Right cardiac atrium (tissue), 5 donors: ENCODE measurements around the gene MOCS3. TPM values are rescaled to one million over a fixed set of nuclear protein-coding genes. Genes with fewer than 3 reads are reported as not detected.
A peak's percentile ranks its signal among the peaks of the same experiment; 100 is the strongest.

Experiments used
- ATAC-seq, 2 donors: fragments of 200-7000 bp; cut with Tn5 transposase; one replicate each; pipeline versions ENCODE4 v1.8.0 to v1.9.1; 2020; ENCODE audit warnings: moderate library complexity in 2 of 2, mild to moderate bottlenecking in 1 of 2
- DNase-seq, 3 donors: peaks; one replicate each; pipeline ENCODE4 v3.0.0-alpha.2; 2020
- H3K27ac ChIP-seq: one replicate; pipeline ENCODE4 v1.5.1; 2013; ENCODE audit warnings: mild to moderate bottlenecking, low read length, control low read depth, moderate library complexity
- H3K27me3 ChIP-seq: one replicate; pipeline ENCODE4 v1.6.1; 2013; ENCODE audit not compliant: control insufficient read depth, insufficient read depth
- H3K4me1 ChIP-seq: one replicate; pipeline ENCODE4 v1.6.1; 2013; ENCODE audit warnings: low read length; ENCODE audit not compliant: control insufficient read depth, insufficient read depth
- H3K4me3 ChIP-seq: one replicate; pipeline ENCODE4 v1.5.1; 2013; ENCODE audit warnings: low read length, control low read depth
- H3K9me3 ChIP-seq: one replicate; pipeline ENCODE4 v1.6.1; 2013; ENCODE audit warnings: low read length; ENCODE audit not compliant: control insufficient read depth
- WGBS: extraction: QIAGEN DNeasy Blood & Tissue Kit; methylation state at CpG from one replicate; pipeline ENCODE4 v1.1.7; 2013; 5-methylcytosine and 5-hydroxymethylcytosine counted together
- intact Hi-C, 4 donors: fragments of 100-400 bp; cut with DNase I; formaldehyde crosslinking; loops; one replicate each; pipeline versions ENCODE4 v1.11.0 to v1.14.0; 2022 to 2023
- polyA plus RNA-seq: library from polyadenylated mRNA; stranded (reverse); fragments of 200-250 nt; gene quantifications from one replicate; pipeline ENCODE4 v1.2.3, GENCODE V29; 2013
- total RNA-seq, 4 donors: library from RNA; stranded (reverse); fragmentation: NEBNext Ultra II Directional; extraction: Animal tissue kit (Norgen Biotek cat#: 25700); gene quantifications; one replicate each; pipeline ENCODE4 v1.2.1, GENCODE V29; 2021
- donor health status: healthy with polysubstance abuse.
- donor health status: DM: no; HTN: yes; CAD: no.
- donor health status: DM: no; HTN: no; CAD: no.
- donor health status: DM: no; HTN: yes; CAD: no; lungs with severe emphysema.
- donor health status: DM: yes; HTN: yes; CAD: no.

The MOCS3 gene
- total and polyA plus RNA-seq, 5 donors: 1.7 to 3.1 (median 2.9) TPM

DNA sequence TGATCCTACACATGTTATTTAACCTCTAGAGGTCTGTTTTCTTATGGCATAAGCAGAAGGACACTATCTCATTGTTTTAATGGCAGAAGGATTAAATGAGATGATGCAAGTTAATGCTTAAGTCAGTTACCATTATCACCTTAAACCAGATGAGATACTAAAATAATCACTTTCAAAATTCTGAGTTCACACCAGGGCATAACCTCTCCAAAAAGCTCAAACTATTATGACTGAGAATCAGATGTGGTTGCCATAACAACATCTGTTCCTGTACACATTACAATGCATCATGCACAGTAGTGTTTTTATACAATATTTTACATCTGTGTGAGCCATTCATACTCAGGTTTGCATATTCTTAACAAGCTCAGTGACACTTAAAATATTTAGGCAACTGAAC, 37.6 kb upstream of the MOCS3 start:
- Histone ChIP-seq H3K4me1 (peaks cover 8% of the 10 kb centered on the region), H3K4me3 (no peak overlapping the region), H3K27me3 (no peaks in the 10 kb centered on the region), H3K9me3 (no peaks in the 10 kb centered on the region), H3K27ac (no peak overlapping the region)
- intact Hi-C loops: loop anchor here in 3 of 4 donors (5.0 to 10.0 kb wide), 3 partner anchors 106 to 129 kb away; partner anchors contain the start of gene BCAS4 (in 1 of the 3)
- no peak for ATAC-seq
- DNase-seq: no peak

DNA sequence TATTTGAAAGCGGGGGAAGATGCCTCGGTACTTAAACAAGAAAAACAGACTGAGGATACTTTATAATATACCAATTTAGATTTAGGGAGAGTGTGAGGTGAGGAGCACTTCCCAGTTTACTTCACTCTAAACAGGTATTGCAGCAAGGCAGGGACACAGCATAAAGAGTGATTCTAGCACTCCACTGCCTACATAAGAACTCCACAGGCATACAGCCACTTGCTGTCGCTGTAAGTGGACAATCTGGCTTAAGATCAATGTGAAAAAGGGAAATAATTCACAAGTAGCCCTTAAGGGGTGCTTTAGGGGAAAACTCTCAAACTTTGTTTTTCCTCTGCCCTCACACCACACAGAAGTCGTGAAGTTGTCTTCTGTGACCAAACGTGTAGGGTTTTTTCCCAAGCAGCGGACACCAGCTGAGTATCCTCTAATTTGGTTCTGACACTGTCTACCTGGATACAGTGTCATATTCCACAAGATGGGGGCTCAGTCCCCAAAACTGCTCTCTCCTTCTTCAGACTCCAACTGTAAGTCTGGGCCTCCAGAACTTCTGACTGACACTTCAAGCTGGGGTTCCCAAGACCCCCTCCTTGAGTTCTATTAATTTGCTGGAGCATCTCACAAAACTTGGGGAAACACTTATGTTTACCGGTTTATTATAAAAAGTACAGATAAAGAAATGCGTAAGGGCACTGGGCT, 36.7 kb upstream of the MOCS3 start:
- Histone ChIP-seq H3K9me3 (no peaks in the 10 kb centered on the region), H3K27ac (no peak overlapping the region), H3K4me3 (no peak overlapping the region), H3K4me1 (peaks cover 6% of the 10 kb centered on the region), H3K27me3 (no peaks in the 10 kb centered on the region)
- DNase-seq (no peak), ATAC-seq (no peak)
- 75% methylated on average over 8 of the region's 8 CpGs for WGBS
- intact Hi-C loops: loop anchor here in 3 of 4 donors (5.0 to 10.0 kb wide), 3 partner anchors 107 to 130 kb away; partner anchors contain the start of gene BCAS4 (in 1 of the 3)

DNA sequence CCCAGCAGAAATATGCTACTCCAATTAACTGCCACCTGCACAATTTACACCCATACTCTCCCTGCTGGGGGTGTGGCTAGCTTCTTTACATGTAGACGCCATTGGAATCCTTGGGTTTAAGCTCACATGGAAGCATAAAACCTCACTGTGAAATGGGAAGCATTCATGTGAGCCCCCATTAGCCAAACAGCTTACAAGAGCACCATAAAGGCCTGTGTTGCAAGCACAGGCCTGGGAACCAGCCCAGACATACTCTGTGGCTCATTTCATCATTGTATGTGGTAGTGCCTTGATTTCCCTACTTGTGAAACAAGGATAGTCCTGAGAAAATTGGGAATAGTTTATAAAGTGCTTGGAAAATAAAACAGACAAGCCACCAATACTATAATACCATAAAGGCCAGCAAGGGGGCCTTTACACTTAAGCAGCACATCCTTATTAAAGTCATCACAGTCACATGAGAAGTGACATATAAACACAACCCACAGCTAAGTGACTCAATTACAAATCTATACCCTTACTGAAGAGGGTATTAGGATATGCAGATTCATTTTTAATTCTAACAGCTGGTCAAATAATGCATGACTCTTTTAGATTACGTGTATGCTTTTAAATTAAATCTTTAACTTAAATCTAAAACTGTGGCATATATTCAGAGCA, 34.2 kb upstream of the MOCS3 start:
- H3K27ac ChIP-seq: no peak overlapping the region
- intact Hi-C loops: loop anchor here in 3 of 4 donors (5.0 to 10.0 kb wide), 3 partner anchors 110 to 132 kb away; partner anchors contain the start of gene BCAS4 (in 1 of the 3)
- no peak overlapping the region for H3K4me3 ChIP-seq
- ATAC-seq: no peak
- no peaks in the 10 kb centered on the region for H3K27me3 ChIP-seq
- WGBS: 57% methylated on average over 2 of the region's 2 CpGs
- no peak for DNase-seq
- peaks cover 9% of the 10 kb centered on the region for H3K4me1 ChIP-seq
- H3K9me3 ChIP-seq: no peaks in the 10 kb centered on the region

DNA sequence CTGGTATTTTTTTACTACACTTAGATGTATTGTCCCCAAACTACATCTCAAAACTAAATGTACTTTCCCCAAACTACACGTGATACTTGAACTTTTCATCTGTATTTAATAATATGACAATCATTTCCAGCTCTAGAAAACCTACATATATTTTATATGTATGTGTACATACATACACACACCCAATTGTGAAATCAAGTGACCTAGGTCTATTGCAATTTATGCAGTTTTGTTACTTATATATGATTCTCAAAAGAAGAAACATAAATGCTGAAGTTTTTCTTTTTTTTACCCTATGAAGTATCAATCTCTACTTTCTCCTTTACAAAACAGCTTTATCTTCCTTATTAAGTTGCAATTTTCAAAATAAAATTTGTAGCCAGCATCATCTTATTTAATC, 32.1 kb upstream of the MOCS3 start:
- Histone ChIP-seq H3K27me3 (no peaks in the 10 kb centered on the region), H3K27ac (no peak overlapping the region), H3K4me3 (no peak overlapping the region), H3K9me3 (no peaks in the 10 kb centered on the region), H3K4me1 (peaks cover 9% of the 10 kb centered on the region)
- intact Hi-C loops: loop anchor here in 2 of 4 donors (10.0 kb wide), 2 partner anchors 112 to 132 kb away; partner anchors contain the start of gene BCAS4 (in 1 of the 2)
- WGBS: 29% methylated on average over 1 of the region's 1 CpG
- ATAC-seq (no peak), DNase-seq (no peak)

DNA sequence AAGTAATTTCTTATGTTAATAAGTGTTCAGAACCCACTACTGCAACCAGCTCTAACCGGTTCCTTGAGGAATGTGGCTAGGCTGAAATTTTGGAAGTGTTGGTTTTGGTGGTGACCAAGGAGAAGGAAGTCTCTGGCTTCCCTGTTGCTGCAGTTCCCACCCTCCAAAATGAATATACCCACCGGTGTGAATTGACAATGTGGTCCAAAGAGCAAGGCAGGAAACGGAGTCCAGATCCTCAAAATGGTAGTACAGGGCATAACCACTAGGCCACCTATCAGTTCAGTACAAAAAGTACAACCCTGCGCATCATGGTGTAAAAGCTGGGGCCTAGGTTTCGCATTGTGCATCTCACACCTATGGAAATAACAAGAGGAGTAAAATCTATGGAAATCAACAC, 30.1 kb upstream of the MOCS3 start:
- Histone ChIP-seq H3K4me3 (no peak overlapping the region), H3K27me3 (no peaks in the 10 kb centered on the region), H3K4me1 (peaks cover 9% of the 10 kb centered on the region), H3K27ac (no peak overlapping the region), H3K9me3 (no peaks in the 10 kb centered on the region)
- DNase-seq (no peak), ATAC-seq (no peak)
- intact Hi-C loops: loop anchor here in 2 of 4 donors (10.0 kb wide), 2 partner anchors 114 to 134 kb away; partner anchors contain the start of gene BCAS4 (in 1 of the 2)
- WGBS: 66% methylated on average over 5 of the region's 5 CpGs

DNA sequence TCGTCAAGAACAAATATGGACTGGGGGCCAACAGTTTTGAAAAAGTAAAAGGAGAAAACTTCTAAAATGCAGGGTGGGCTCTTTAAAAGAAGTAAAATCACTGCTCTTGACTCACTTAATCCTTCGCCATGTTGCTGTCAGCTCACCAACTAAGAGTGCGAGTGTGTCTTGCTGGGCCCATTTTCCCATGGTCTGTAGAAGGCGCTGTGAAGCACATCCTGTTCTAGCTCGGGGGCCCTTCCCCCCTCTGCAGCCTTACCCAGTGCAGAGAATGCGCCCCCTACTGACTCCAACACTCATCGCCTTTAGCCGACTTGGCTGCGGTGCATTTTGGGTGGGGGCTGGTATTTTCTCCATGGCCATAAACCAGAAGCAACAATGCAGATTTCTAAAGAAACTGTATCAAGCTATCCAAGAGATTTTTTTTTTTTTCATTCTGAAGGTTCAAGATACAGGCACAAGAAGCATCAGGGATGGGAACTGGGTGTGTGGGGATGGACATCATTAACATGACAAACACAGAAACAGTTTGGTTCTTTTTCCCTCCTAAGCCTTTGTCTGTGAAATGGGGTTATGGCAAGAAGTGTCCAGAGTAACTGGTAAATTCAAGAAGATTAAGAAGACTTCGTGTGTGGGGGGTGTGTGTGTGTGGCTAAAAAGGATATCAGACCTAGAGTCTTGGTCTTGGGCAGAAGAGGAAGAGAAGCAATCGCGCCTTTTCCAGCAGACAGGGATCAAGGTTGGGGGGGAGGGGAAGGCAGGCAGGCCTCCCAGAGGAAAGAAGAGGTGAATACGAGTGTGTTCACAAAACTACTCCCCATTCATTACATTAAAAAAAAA, 29.1 kb upstream of the MOCS3 start:
- H3K9me3 ChIP-seq: no peaks in the 10 kb centered on the region
- ATAC-seq (peak; percentile 57 to 71), DNase-seq (peak; percentile 88 to 93 (median 90))
- H3K27ac ChIP-seq: peak overlapping the region; percentile 72
- intact Hi-C loops: loop anchor here in 3 of 4 donors (5.0 to 10.0 kb wide), 3 partner anchors 115 to 137 kb away; partner anchors contain the start of gene BCAS4 (in 1 of the 3)
- H3K4me1 ChIP-seq: peaks cover 7% of the 10 kb centered on the region
- H3K27me3 ChIP-seq: no peaks in the 10 kb centered on the region
- peak overlapping the region; percentile 99 for H3K4me3 ChIP-seq
- 11% methylated on average over 13 of the region's 13 CpGs for WGBS

DNA sequence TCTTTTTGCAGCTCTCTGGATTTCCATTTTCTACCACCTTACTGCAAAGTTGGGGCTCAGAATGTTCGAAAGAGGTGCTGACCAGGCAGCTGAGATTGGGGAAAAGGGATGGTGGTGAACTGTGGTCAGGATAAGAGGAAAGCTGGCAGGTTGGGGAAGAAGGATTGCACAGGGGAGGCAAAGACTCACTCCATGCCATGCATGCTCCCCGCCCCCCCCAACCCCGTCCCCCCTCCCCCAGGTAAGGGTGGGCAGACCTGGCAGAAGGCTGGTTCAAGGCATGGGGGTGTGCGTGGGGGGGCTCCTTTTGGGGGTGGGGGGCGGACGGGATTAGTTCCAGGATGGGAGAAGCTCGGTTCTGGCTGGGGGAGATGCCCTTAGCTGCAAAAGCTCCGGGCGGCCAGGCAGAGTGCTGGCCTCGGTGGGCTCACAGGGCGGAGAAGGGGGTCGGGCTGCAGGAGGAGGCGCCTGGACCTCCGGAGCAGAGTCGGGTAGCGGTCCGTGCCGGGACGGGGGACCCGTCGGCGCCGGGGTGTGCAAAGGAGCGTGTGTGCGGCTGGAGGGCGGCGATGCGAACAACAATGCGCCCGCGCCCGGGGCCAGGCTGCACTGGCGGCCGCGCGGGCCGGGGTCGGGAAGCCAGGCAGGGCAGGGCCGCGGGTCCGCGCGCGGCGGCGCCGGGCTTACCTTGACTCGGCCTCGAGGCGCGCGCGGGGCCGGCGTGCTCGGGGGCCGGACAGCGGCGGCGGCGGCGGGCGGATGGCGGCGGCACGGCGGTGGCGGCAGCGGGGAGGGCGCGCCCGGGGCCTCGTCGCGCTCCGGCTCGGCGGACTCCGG, 28.3 kb upstream of the MOCS3 start:
- under 1% methylated on average over 79 of the region's 79 CpGs for WGBS
- DNase-seq (peak; percentile 31 to 77 (median 74)), ATAC-seq (peak; percentile 4 to 15)
- H3K27ac ChIP-seq: peak overlapping the region; percentile 99
- no peaks in the 10 kb centered on the region for H3K9me3 ChIP-seq
- intact Hi-C loops: loop anchor here in 1 of 4 donors (5.0 kb wide), 1 partner anchor 138 kb away; no protein-coding TSS in a partner anchor
- H3K4me1 ChIP-seq: peaks cover 7% of the 10 kb centered on the region
- H3K4me3 ChIP-seq: peak overlapping the region; percentile 99
- no peaks in the 10 kb centered on the region for H3K27me3 ChIP-seq

DNA sequence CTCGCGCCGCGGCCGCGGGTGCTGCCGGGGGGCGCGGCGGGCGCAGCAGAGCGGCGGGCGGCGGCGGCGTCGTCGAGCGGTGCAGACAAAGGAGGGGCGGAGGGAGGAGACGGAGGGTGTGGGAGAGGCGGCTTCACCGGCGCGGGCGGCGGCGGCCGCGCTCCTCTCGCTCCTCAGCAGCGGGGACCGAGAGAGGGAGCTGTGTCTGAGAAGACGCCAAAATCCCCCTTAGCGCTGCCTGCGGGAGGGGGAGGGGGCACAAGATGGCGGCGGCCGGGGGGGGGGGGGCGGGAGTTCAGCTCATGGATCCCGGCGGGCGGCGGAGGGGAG, 27.7 kb upstream of the MOCS3 start:
- peak overlapping the region; percentile 99 for H3K4me3 ChIP-seq
- no peaks in the 10 kb centered on the region for H3K9me3 ChIP-seq
- intact Hi-C loops: loop anchor here in 1 of 4 donors (5.0 kb wide), 1 partner anchor 139 kb away; no protein-coding TSS in a partner anchor
- WGBS: under 1% methylated on average over 42 of the region's 45 CpGs
- peak; percentile 43 to 54 for ATAC-seq
- no peaks in the 10 kb centered on the region for H3K27me3 ChIP-seq
- H3K27ac ChIP-seq: peak overlapping the region; percentile 99
- H3K4me1 ChIP-seq: peaks cover 7% of the 10 kb centered on the region
- DNase-seq: no peak

DNA sequence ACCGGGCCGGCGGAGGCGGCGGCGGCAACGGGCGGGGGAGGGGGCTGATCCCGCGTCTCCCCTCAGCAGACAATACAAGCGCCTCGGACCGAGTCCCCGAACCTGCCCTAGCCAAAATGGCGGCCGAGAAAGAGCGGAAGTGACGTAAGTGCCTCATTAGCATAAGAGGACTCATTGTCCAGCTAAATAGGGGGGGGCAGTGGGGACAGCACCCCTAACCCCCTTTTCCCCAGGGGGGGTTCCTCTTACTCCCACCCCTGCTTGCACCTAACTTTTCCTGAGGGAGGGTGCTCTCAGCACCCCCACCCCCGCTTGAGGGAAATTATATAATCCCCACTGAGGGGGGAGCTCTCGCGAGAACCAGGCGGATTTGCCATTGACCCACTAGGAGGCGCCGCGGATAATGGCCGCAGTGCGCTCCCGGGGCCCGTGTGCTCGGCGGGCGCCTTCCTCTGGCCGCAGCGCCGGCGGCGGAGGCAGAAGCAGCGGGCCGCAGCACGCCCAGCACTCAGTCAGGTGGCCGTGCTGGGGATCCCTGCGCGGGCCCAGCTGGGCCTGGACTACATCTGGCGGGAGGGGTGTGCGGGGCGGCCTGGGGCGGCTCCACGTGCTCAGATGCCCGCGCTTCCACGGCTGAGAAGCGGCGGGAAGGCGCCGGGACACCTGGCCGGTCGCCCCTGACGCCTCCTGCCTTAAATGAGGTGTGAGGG, 27.2 kb upstream of the MOCS3 start, which contains the start of gene ADNP:
ADNP (minus strand) TSS at position 132 of the 710 bp plus-strand sequence. CDS start 27,441 bp downstream, outside the sequence.
- no peaks in the 10 kb centered on the region for H3K9me3 ChIP-seq
- H3K27me3 ChIP-seq: no peaks in the 10 kb centered on the region
- WGBS: 1% methylated on average over 58 of the region's 58 CpGs
- peak within 1 kb of the TSS; percentile 99 for H3K27ac ChIP-seq
- ATAC-seq (peak; percentile 90), DNase-seq (peak; percentile 91 to 97 (median 96))
- intact Hi-C loops: loop anchor here in 1 of 4 donors (5.0 kb wide), 1 partner anchor 139 kb away; no protein-coding TSS in a partner anchor
- peaks cover 7% of the 10 kb centered on the region for H3K4me1 ChIP-seq
- H3K4me3 ChIP-seq: peak within 1 kb of the TSS; percentile 99
